22Rv1 (cell line): ENCODE results near the gene AATK.

Source experiments
- H3K27ac ChIP-seq: fragments of 450-650 bp; 2 replicates; pipeline ENCODE4 v1.5.1; 2017
- ZFX ChIP-seq: fragments of 450-650 bp; IDR thresholded peaks from 2 replicates; pipeline ENCODE4 v1.6.1; 2017; ENCODE audit warnings: antibody characterized with exemption, borderline replicate concordance
- TF ChIP-seq, protein P1 (sequence below): fragments of 450-650 bp; IDR thresholded peaks from 2 replicates; pipeline ENCODE4 v1.5.1; 2017; ENCODE audit warnings: mild to moderate bottlenecking

The AATK gene

DNA sequence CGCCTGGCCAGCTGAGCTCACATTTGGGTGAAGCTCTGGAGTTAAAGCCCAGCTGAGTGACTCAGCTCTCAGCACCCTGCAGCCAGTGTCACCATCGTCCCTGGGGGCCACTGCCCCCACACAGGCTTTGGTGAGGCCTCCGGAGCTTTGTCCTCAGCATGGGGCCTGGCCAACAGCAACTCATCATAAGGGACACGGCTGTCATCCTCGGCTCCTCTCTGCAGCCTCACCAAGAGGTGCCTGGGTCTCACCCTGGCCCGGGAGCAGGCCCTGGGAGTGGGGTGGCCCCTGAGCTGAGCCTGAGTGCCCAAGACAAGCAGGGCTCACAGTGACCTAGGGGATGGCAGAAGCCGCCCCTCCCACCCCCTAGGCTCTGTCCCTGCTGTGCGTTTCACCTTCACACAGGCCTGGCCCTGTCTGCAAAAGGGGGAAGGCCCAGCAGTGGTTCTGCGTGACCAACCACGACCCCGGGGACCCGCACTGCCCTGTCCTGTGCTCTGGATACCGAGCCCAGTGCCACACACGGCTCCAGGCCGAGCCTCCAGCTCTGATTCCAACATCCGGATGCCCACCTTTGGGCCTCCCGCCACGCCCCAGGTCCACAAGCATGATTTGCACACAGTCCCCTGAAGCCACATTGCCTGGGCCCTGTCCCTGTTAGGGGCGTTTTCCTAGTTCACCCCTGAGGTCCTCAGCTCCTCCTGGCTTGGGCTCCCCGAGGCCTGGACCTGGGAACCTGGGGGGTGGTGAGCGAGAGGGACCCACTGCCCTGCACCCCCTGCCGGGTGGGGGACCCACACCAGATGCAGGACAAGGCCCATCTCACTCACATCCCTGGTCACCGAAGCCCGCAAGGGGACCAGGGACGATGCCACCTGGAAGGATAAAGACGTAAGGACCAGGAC, 21.8 kb upstream of the AATK start:
- H3K27ac ChIP-seq, result no peak overlapping the region
- TF ChIP-seq ZFX, result no peak
- TF ChIP-seq, protein P1, sequence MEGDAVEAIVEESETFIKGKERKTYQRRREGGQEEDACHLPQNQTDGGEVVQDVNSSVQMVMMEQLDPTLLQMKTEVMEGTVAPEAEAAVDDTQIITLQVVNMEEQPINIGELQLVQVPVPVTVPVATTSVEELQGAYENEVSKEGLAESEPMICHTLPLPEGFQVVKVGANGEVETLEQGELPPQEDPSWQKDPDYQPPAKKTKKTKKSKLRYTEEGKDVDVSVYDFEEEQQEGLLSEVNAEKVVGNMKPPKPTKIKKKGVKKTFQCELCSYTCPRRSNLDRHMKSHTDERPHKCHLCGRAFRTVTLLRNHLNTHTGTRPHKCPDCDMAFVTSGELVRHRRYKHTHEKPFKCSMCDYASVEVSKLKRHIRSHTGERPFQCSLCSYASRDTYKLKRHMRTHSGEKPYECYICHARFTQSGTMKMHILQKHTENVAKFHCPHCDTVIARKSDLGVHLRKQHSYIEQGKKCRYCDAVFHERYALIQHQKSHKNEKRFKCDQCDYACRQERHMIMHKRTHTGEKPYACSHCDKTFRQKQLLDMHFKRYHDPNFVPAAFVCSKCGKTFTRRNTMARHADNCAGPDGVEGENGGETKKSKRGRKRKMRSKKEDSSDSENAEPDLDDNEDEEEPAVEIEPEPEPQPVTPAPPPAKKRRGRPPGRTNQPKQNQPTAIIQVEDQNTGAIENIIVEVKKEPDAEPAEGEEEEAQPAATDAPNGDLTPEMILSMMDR, result no peak

DNA sequence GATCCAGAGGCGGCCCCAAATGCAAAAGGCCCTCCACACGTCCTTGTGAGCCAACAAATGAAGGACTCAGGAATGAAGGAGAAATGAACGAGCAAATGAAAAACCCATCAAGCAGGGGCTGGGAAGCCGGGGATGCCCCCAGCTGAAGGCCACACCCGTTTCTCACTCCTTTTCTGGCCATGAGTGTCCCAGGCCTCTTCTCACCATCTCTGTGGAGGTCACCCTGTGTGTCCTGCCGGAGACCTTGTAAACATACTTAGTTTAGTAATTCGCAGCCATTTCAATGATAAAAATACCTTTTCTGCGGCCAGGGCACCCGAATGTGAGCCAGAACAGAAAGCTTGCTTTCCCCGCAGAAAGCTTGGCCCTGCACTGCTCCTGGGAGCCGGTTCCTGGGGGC, 21.1 kb upstream of the AATK start:
- H3K27ac ChIP-seq, result no peak overlapping the region
- TF ChIP-seq ZFX, result no peak

DNA sequence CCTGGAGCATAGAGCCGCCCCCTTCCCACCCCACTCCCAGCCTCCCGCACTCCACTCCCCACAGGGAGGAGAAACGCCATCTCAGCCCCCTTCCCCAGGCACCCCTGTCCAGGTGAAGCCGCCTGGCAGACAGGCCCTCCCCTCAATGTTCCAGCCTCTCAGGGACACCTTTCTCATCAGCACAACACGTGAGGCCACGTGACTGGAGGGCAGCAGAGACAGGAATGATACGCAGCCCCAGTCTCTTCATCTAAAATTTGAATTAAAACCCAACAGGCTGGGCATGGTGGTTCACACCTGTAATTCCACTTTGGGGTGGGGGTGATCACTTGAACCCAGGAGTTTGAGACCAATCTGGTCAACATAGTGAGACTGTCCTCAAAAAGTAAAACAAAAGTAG, 20.2 kb upstream of the AATK start:
- TF ChIP-seq, protein P1, result no peak
- TF ChIP-seq ZFX, result no peak

DNA sequence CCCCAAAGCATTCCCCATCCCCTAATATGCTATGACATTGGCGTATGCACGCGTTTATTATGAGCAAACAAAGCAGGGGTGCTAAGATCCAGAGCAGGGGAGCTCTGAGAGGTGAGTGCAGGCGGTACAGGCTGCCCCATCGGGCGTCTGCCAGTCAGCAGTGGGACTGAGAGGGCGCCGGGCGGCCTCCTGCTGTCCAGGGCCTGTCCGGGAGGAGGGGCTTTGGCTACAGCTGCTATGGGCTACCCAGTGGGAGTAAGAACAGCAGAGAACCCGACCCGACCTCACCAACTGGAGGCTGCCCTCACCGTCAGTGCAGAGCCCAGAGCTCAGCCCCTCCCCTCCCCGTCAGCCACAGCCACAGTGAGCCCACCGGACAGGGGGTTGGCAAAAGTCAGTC, 18.5 kb upstream of the AATK start:
- no peak for TF ChIP-seq ZFX
- TF ChIP-seq, protein P1, result no peak
- H3K27ac ChIP-seq, result no peak overlapping the region

More for the DNA sequence above, 20.2 kb upstream of the AATK start:
- H3K27ac ChIP-seq, result no peak overlapping the region

DNA sequence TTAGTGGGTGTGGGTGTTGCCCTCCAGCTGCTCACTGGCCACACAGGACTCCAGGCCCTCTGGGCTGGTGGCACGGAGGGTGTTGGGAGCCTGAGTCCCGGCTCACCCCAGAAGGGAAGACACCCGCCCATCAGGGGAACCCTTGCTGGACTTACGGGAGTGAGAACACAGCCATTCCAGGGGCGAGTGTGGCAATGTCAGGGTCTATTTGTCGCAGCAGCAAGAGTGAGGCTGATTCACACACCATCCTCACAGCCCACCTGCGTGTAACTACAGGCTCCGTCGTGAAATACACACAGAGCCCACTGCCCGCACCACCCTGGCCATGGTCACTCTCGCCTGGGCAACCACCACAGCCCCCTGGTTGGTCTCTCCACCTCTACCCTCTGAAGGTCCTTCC, 17.8 kb upstream of the AATK start:
- no peak overlapping the region for H3K27ac ChIP-seq
- TF ChIP-seq, protein P1, result no peak
- TF ChIP-seq ZFX, result no peak

DNA sequence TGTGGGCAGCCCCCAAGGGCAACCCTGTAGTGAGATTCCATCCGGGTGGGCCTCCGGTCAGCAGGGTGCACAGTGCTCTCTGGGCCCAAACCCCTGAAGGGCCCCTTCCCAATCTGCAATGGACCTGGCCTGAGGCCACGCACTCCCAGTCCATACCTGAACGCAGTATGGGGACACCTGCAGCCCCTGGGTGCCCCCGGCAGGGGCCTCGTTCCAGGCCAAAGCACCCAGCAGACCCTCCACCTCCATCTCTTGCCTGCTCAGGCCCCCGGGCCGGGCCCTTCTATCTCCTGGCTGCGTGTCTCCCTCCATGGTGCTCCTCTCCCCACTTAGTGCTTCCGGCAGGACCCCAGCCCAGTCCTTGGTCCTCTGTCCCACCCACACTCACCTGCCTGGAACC, 17.3 kb upstream of the AATK start:
- H3K27ac ChIP-seq, result no peak overlapping the region
- TF ChIP-seq ZFX, result no peak
- TF ChIP-seq, protein P1, result no peak

DNA sequence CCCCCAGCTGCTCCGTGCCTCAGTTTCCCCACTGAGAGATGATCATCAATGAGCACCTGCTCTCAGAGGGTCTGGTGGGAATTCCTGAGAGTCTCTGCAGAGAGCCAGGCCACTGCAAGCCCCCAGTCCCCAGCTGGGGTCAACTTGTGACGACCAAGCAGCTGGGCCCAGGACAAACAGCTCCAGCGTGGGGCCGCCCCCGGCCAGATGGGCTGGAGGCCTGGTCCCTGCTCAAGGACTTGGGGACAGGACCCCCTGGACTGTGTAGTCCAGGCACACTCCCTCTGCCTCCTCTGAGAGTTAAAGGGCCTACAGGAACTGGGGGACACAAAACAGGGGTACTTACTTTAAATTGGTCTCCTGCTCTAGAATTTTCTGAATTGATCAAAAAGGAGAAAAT, 16.6 kb upstream of the AATK start:
- TF ChIP-seq ZFX, result no peak
- TF ChIP-seq, protein P1, result no peak
- H3K27ac ChIP-seq, result no peak overlapping the region
